SU-DHL-6 (cell line): Measurements from ENCODE around the gene STPG4.
"Not testable (repeated sequence)": the region's sequence is repeated elsewhere in the genome, so short reads cannot be mapped to it uniquely, and the experiment has no call there.

Source experiments
- H2AFZ ChIP-seq: fragments of 200-600 bp; sonication (generic); 2 replicates; pipeline ENCODE4 v1.6.1; 2014; ENCODE audit warnings: low read depth, mild to moderate bottlenecking, moderate library complexity, mixed read lengths, antibody characterized with exemption, low read length; ENCODE audit not compliant: severe bottlenecking
- H3F3A ChIP-seq: fragments of 200-600 bp; shearing (Covaris generic); 2 replicates; pipeline ENCODE4 v1.6.0; 2016; ENCODE audit warnings: antibody characterized with exemption, mild to moderate bottlenecking; ENCODE audit not compliant: insufficient read depth
- H3K27ac ChIP-seq: fragments of 200-600 bp; sonication (generic); 2 replicates; pipeline ENCODE4 v1.5.1; 2016; ENCODE audit warnings: low read depth, mild to moderate bottlenecking, low read length, moderate library complexity, mixed read lengths
- H3K27me3 ChIP-seq: fragments of 200-600 bp; sonication (generic), shearing (Covaris generic); 2 replicates; pipeline ENCODE4 v1.6.0; 2014; ENCODE audit warnings: mild to moderate bottlenecking, low read length
- H3K36me3 ChIP-seq: fragments of 200-600 bp; sonication (generic); 2 replicates; pipeline ENCODE4 v1.6.1; 2014; ENCODE audit warnings: mild to moderate bottlenecking, low read length, mixed read lengths
- H3K4me2 ChIP-seq: fragments of 300-600, 200-600 bp; shearing (Covaris generic), sonication (generic); 2 replicates; pipeline ENCODE4 v1.6.0; 2014; ENCODE audit warnings: low read length, low read depth, mild to moderate bottlenecking; ENCODE audit not compliant: poor library complexity, severe bottlenecking
- H3K4me3 ChIP-seq: fragments of 200-600 bp; sonication (generic); 2 replicates; pipeline ENCODE4 v1.5.1; 2014; ENCODE audit warnings: antibody characterized with exemption, low read length, mild to moderate bottlenecking, mixed read lengths; ENCODE audit not compliant: insufficient read depth, poor library complexity, severe bottlenecking
- H3K79me2 ChIP-seq: fragments of 200-600 bp; sonication (generic); 2 replicates; pipeline ENCODE4 v1.6.1; 2014; ENCODE audit warnings: mild to moderate bottlenecking, low read length, moderate library complexity; ENCODE audit not compliant: insufficient read depth
- H3K9ac ChIP-seq: fragments of 200-600 bp; sonication (generic); 2 replicates; pipeline ENCODE4 v1.7.0; 2014; ENCODE audit warnings: mild to moderate bottlenecking, low read length
- H3K9me2 ChIP-seq: fragments of 200-600 bp; sonication (generic); replicated peaks from 2 replicates; pipeline ENCODE4 v1.6.1; 2014; ENCODE audit warnings: low read length; ENCODE audit not compliant: insufficient read depth
- H3K9me3 ChIP-seq: fragments of 200-600 bp; sonication (generic); 2 replicates; pipeline ENCODE4 v1.6.1; 2014; ENCODE audit warnings: low read length, mixed read lengths; ENCODE audit not compliant: insufficient read depth
- H4K20me1 ChIP-seq: fragments of 200-600 bp; sonication (generic); 2 replicates; pipeline ENCODE4 v1.6.1; 2014; ENCODE audit warnings: low read depth, mild to moderate bottlenecking, antibody characterized with exemption, low read length, moderate library complexity, mixed read lengths
- CTCF ChIP-seq: fragments of 200-600 bp; sonication (generic); IDR thresholded peaks from one replicate; pipeline ENCODE4 v1.5.1; 2017; ENCODE audit warnings: antibody characterized with exemption, mild to moderate bottlenecking, low read length, moderate library complexity; ENCODE audit not compliant: insufficient read depth, poor library complexity, severe bottlenecking
- EZH2phosphoT487 ChIP-seq: fragments of 200-600 bp; sonication (generic), shearing (Covaris generic); conservative IDR thresholded peaks from 2 replicates; pipeline ENCODE4 v1.6.1; 2018; ENCODE audit warnings: mild to moderate bottlenecking, antibody characterized with exemption, low read length, moderate library complexity, mixed read lengths

Gene STPG4

GRCh38 chr2:47172156-47172921, 17.2 kb upstream of the STPG4 start:
- H3K79me2 ChIP-seq, result peaks cover 87% of the 10 kb centered on the region
- no peak overlapping the region for H3K27ac ChIP-seq
- peak overlapping the region; percentile 90 for H3K4me3 ChIP-seq

DNA sequence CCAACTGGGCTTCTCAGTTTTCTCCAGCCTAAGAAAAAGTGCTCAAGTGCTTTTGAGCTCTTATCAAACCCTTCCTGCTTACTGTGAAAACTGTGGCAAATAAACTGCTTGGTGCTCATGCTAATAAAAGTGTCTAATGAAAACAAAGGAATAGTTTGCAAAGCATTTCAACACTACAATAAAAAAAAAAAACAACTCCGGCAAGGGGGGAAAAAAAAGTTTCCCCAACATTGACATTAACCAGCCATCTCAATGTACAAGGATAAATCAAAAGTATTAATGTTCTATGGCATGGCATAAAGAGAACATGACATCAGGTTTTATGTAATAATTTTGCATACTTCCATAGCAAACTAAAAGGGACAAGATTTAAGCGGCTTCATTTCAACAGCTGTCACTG, 14.7 kb upstream of the STPG4 start:
- peaks cover 92% of the 10 kb centered on the region for H4K20me1 ChIP-seq
- H3F3A ChIP-seq, result peaks cover 61% of the 10 kb centered on the region
- TF ChIP-seq CTCF (no peak), EZH2phosphoT487 (no peak)
- no peak overlapping the region for H3K4me3 ChIP-seq
- H3K36me3 ChIP-seq, result peaks cover 70% of the 10 kb centered on the region
- no peak overlapping the region for H3K4me2 ChIP-seq
- H3K79me2 ChIP-seq, result peaks cover 99% of the 10 kb centered on the region
- no peaks in the 10 kb centered on the region for H3K27me3 ChIP-seq
- H3K9me2 ChIP-seq, result no peaks in the 10 kb centered on the region
- no peak overlapping the region for H3K9ac ChIP-seq
- no peak overlapping the region for H2AFZ ChIP-seq
- no peaks in the 10 kb centered on the region for H3K9me3 ChIP-seq
- H3K27ac ChIP-seq, result no peak overlapping the region

More at GRCh38 chr2:47172156-47172921, 17.2 kb upstream of the STPG4 start:
- H3K9ac ChIP-seq, result no peak overlapping the region
- H3K36me3 ChIP-seq, result peaks cover 56% of the 10 kb centered on the region
- no peak for TF ChIP-seq CTCF
- TF ChIP-seq EZH2phosphoT487, result no peak
- H4K20me1 ChIP-seq, result peaks cover 70% of the 10 kb centered on the region
- no peaks in the 10 kb centered on the region for H3K27me3 ChIP-seq
- no peaks in the 10 kb centered on the region for H3K9me2 ChIP-seq
- peaks cover 45% of the 10 kb centered on the region for H3F3A ChIP-seq
- H2AFZ ChIP-seq, result no peak overlapping the region
- H3K9me3 ChIP-seq, result no peaks in the 10 kb centered on the region
- H3K4me2 ChIP-seq, result peak overlapping the region; percentile 92

DNA sequence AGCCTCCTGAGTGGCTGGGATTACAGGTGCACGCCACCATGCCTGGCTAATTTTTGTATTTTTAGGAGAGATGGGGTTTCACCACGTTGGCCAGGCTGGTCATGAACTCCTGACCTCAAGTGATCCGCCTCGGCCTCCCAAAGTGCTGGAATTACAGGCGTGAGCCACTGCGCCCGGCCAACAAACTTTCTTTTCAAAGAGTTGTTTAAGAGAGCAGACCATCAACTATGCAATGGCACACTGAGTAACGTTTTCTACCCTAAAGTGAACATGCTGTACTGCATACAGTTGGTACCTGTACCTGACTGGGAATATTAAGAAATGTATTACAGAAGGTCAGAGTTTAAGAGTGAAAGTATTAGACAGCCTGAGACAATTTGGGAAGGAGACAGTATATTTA, 13.8 kb upstream of the STPG4 start:
- Histone ChIP-seq H3F3A (peaks cover 57% of the 10 kb centered on the region), H4K20me1 (peaks cover 88% of the 10 kb centered on the region)
- H2AFZ ChIP-seq, result not testable (repeated sequence)

DNA sequence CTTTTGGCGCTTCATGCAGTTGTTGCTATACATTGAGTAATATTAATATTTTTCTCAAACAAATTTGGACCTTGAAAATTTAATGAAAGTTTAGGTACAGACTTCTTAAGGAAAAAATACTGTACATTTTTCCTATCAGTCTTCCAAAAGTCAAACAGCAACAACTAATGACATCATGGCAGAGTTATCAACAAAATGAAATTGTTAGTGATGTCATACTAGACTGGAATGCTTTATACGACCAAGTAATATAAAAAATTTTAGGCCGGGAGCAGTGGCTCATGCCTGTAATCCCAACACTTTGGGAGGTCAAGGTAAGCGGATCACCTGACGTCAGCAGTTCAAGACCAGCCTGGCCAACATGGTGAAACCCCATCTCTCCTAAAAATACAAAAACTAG, 12.0 kb upstream of the STPG4 start:
- Histone ChIP-seq H3K4me2 (no peak overlapping the region), H3K27me3 (no peaks in the 10 kb centered on the region), H3K4me3 (no peak overlapping the region), H3K9ac (no peak overlapping the region), H3K9me3 (no peaks in the 10 kb centered on the region), H4K20me1 (peaks cover 83% of the 10 kb centered on the region), H3K36me3 (peaks cover 70% of the 10 kb centered on the region), H2AFZ (no peak overlapping the region), H3K27ac (no peak overlapping the region), H3F3A (peaks cover 64% of the 10 kb centered on the region), H3K79me2 (peaks cover 96% of the 10 kb centered on the region), H3K9me2 (no peaks in the 10 kb centered on the region)
- TF ChIP-seq CTCF (no peak), EZH2phosphoT487 (no peak)

More for the DNA sequence above, 13.8 kb upstream of the STPG4 start:
- not testable (repeated sequence) for H3K9me3 ChIP-seq, H3K9ac ChIP-seq, H3K27ac ChIP-seq, H3K4me3 ChIP-seq, H3K9me2 ChIP-seq, H3K4me2 ChIP-seq, H3K27me3 ChIP-seq
- Histone ChIP-seq H3K36me3 (peaks cover 66% of the 10 kb centered on the region), H3K79me2 (peaks cover 97% of the 10 kb centered on the region)
